ENCODE data around the gene ZNF768.

ZNF768 gene

DNA sequence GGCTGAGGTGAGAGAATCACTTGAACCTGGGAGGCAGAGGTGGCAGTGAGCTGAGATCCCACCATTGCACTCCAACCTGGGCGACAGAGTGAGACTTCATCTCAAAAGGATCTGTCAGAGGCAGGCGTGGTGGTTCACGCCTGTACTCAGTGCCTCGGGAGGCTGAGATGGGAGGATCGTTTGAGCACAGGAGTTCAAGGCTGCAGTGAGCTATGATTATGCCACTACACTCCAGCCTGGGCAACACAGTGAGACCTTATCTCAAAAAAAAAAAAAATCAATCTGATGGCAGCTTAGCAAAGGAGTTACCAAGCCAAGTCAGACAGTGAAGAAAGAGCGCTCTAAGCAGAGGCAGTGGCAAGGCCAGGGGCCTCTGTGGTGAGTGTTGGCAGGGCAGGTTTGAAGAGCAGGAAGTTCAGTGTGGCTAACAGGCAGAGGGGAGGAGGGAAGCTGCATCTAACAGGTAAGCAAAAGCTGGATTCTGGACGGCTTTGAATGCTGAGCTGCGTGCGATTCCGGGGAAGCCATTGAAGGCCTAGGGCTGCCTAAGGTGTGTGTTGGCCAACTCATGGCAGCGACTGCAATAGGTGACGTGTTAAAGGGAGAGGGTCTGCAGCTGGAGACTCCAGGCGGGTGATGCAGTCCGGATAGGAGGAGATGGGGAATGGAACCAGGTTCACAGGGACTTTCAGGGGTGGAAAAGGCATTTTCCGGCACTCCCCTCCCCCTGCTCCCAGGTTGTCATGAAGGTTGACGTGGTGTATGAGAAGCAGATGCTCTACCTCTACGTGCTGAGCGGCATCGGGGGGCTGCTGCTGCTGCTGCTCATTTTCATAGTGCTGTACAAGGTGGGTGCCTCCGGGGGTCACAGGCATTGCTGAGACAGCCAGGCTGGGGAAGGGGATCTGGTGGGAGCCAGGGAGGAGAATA, 7.0 kb downstream of the ZNF768 start:
- TF ChIP-seq POLR2AphosphoS5 (IDR thresholded peaks at IDR 0.05; ENCODE audit: low read depth, low read length) (no peak), POLR2A (IDR thresholded peaks at IDR 0.05; ENCODE audit: low read depth, low read length) (no peak), TAF1 (IDR thresholded peaks at IDR 0.05; ENCODE audit: borderline replicate concordance, low read depth, low read length) (no peak)
- no peak for FAIRE-seq
- DNase-seq (ENCODE audit: insufficient read length), result no peak

- no peak for TF ChIP-seq POLR2AphosphoS5 (IDR thresholded peaks at IDR 0.05; ENCODE audit: low read depth, low read length)
- no peak for TF ChIP-seq POLR2A (IDR thresholded peaks at IDR 0.05; ENCODE audit: low read depth, low read length)
- no peak for TF ChIP-seq TAF1 (IDR thresholded peaks at IDR 0.05; ENCODE audit: borderline replicate concordance, low read depth, low read length)
- FAIRE-seq (no peak), DNase-seq (ENCODE audit: insufficient read length) (no peak)
Observed at GRCh38 chr16:30518552-30518951, 7.8 kb downstream of the ZNF768 start.

- no peak for TF ChIP-seq POLR2A (IDR thresholded peaks at IDR 0.05; ENCODE audit: low read depth, low read length)
- no peak for TF ChIP-seq POLR2AphosphoS5 (IDR thresholded peaks at IDR 0.05; ENCODE audit: low read depth, low read length)
- TF ChIP-seq TAF1 (IDR thresholded peaks at IDR 0.05; ENCODE audit: borderline replicate concordance, low read depth, low read length), result no peak
- DNase-seq (ENCODE audit: insufficient read length), result no peak
- no peak for FAIRE-seq
Observed at GRCh38 chr16:30515275-30515674, 11.1 kb downstream of the ZNF768 start.

DNA sequence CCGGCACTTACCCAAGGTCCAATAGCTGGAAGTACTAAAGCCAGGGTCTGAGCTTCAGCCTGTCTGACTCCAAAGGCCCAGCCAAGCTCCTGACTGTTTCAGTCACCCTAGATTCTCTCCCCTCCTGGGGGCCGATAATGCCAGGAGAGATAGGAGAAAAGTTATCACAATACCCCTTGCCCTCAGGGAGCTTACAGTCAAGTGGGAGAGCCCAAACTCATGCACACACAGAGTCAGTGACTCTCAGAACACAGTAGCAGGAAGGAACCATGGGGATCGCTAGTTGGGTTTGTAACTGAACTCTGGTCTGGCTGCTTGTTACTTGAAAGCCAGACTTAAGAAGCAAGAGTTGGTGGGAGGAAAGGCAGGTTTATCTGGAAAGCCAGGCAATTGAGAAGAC, 14.9 kb downstream of the ZNF768 start:
- TF ChIP-seq POLR2A (IDR thresholded peaks at IDR 0.05; ENCODE audit: low read depth, low read length) (no peak), TAF1 (IDR thresholded peaks at IDR 0.05; ENCODE audit: borderline replicate concordance, low read depth, low read length) (no peak), POLR2AphosphoS5 (IDR thresholded peaks at IDR 0.05; ENCODE audit: low read depth, low read length) (no peak)
- FAIRE-seq, result no peak
- DNase-seq (ENCODE audit: insufficient read length), result no peak

DNA sequence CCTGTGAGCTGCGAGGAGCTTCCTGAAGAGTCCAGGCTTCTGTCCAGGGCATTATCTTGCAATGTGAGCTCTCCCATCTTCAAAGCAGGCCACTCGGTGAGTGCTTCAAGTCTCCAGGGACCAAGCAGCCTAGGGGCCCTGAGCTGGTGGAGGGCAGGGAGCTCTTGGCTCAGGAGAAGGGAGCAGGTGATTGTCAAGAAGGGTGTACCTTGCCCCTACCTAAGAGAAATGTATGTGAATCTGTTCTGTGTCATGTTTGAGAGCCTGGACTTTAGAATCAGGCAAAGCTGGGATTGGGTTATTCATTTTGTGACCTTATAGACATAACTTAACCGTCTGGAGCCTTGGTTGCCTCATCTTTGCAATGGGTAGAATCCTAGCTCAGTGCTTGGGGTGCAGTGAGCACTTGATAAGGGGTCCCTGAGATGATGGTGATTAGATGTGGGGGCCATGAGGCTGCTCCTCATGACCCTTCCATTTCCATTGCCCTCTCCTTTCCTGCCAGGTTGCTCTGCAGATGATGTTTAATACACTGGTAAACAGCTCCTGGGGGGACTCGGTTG, 15.9 kb downstream of the ZNF768 start:
- DNase-seq (ENCODE audit: insufficient read length) (no peak), FAIRE-seq (no peak)
- TF ChIP-seq POLR2AphosphoS5 (IDR thresholded peaks at IDR 0.05; ENCODE audit: low read depth, low read length) (no peak), TAF1 (IDR thresholded peaks at IDR 0.05; ENCODE audit: borderline replicate concordance, low read depth, low read length) (no peak), POLR2A (IDR thresholded peaks at IDR 0.05; ENCODE audit: low read depth, low read length) (no peak)

- FAIRE-seq (no peak), DNase-seq (ENCODE audit: insufficient read length) (no peak)
- TF ChIP-seq POLR2AphosphoS5 (IDR thresholded peaks at IDR 0.05; ENCODE audit: low read depth, low read length) (no peak), TAF1 (IDR thresholded peaks at IDR 0.05; ENCODE audit: borderline replicate concordance, low read depth, low read length) (no peak), POLR2A (IDR thresholded peaks at IDR 0.05; ENCODE audit: low read depth, low read length) (no peak)
Observed at GRCh38 chr16:30509081-30509765, 17.1 kb downstream of the ZNF768 start.

DNA sequence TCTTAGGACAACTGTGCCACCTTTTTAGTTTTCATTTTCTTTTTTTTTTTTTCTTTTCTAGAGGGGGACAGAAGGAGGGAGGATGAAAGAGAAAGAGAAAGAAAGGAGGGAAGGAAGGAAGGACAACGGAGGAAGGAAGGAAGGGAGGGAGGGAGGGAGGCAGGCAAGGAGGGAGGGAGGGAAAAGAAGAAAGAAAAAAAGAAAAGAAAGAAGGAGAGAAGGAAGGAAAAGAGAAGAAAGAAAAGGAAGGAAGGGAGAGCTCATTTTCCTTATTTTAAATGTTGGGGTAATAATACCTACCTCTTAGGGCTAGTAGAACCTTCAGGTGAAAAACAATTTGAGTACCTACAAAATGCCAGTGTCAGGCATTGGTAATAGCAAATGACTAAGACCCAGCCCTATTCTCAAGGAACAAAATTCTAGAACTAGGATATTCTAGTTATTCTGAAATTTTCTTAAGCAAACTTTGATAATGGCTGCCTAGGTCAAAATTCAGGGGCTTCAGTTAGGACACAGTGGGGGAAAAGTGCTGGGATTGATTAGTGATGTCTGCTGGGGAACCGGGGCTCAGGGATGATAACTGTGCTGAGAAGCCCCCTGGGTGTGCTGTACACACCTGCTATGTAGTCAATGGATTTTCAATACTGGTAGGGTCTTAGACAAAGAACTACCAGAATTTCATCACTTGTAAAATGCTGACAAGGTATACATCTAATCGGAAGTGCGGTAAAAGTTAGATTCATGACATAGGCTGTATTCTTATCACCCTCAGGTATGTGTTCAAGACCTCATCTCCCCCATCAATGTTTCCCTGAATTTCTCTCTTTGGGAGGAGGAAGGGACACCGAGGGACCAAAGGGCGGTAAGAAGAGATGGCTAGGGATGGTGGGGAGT, 22.7 kb downstream of the ZNF768 start:
- TF ChIP-seq POLR2AphosphoS5 (IDR thresholded peaks at IDR 0.05; ENCODE audit: low read depth, low read length) (no peak), TAF1 (IDR thresholded peaks at IDR 0.05; ENCODE audit: borderline replicate concordance, low read depth, low read length) (no peak), POLR2A (IDR thresholded peaks at IDR 0.05; ENCODE audit: low read depth, low read length) (no peak)
- DNase-seq (ENCODE audit: insufficient read length) (no peak), FAIRE-seq (no peak)

- TF ChIP-seq TAF1 (IDR thresholded peaks at IDR 0.05; ENCODE audit: borderline replicate concordance, low read depth, low read length), result no peak
- FAIRE-seq (no peak), DNase-seq (ENCODE audit: insufficient read length) (no peak)
Observed at GRCh38 chr16:30499284-30499683, 27.1 kb downstream of the ZNF768 start.

DNA sequence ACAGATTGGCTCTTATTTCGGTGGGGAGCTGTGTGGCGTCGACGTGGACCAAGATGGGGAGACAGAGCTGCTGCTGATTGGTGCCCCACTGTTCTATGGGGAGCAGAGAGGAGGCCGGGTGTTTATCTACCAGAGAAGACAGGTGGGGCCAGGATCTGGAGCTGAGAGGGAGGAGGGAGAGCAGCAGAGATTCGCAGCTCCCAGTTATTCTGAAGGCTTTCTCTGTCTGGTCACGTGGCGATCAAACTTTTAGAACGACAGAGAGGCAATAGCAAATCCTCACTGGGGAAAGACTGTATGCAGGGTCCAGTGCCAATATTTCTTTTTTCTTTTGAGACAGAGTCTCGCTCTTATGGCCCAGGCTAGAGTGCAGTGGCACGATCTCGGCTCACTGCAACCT, 31.7 kb downstream of the ZNF768 start:
- DNase-seq (ENCODE audit: insufficient read length), result no peak
- no peak for TF ChIP-seq TAF1 (IDR thresholded peaks at IDR 0.05; ENCODE audit: borderline replicate concordance, low read depth, low read length)
- TF ChIP-seq POLR2A (IDR thresholded peaks at IDR 0.05; ENCODE audit: low read depth, low read length), result no peak
- no peak for TF ChIP-seq POLR2AphosphoS5 (IDR thresholded peaks at IDR 0.05; ENCODE audit: low read depth, low read length)
- no peak for FAIRE-seq

GRCh38 chr16:30493941-30494488, 32.4 kb downstream of the ZNF768 start:
- DNase-seq (ENCODE audit: insufficient read length) (no peak), FAIRE-seq (no peak)

More at GRCh38 chr16:30493941-30494488, 32.4 kb downstream of the ZNF768 start:
- no peak for TF ChIP-seq TAF1 (IDR thresholded peaks at IDR 0.05; ENCODE audit: borderline replicate concordance, low read depth, low read length)
- TF ChIP-seq POLR2AphosphoS5 (IDR thresholded peaks at IDR 0.05; ENCODE audit: low read depth, low read length), result no peak
- no peak for TF ChIP-seq POLR2A (IDR thresholded peaks at IDR 0.05; ENCODE audit: low read depth, low read length)

All from GM12892 (cell line).